Epithelial cell of proximal tubule (primary cell): ENCODE results near the gene MRPL40. TPM values are rescaled to one million over a fixed set of nuclear protein-coding genes. Genes with fewer than 3 reads are reported as not detected.

Experiments
- DNase-seq: peaks from one replicate; pipeline ENCODE4 v3.0.0-alpha.2; 2011; ENCODE audit warnings: low read depth
- H3K4me3 ChIP-seq: 2 replicates; pipeline ENCODE4 v1.5.1; 2011; ENCODE audit warnings: low read depth, mild to moderate bottlenecking, low read length
- total RNA-seq: library from RNA; depleted of rRNA; stranded (reverse); fragments of >200 nt; gene quantifications from 2 replicates; pipeline ENCODE4 v1.2.3, GENCODE V29; 2015
- TF ChIP-seq, protein P1 (sequence below): conservative IDR thresholded peaks from 2 replicates; pipeline ENCODE4 v1.5.1; 2012; ENCODE audit warnings: low read depth, mild to moderate bottlenecking, low read length

The MRPL40 gene
- total RNA-seq, 1 donor from 2014 or later = 24.3 TPM

DNA sequence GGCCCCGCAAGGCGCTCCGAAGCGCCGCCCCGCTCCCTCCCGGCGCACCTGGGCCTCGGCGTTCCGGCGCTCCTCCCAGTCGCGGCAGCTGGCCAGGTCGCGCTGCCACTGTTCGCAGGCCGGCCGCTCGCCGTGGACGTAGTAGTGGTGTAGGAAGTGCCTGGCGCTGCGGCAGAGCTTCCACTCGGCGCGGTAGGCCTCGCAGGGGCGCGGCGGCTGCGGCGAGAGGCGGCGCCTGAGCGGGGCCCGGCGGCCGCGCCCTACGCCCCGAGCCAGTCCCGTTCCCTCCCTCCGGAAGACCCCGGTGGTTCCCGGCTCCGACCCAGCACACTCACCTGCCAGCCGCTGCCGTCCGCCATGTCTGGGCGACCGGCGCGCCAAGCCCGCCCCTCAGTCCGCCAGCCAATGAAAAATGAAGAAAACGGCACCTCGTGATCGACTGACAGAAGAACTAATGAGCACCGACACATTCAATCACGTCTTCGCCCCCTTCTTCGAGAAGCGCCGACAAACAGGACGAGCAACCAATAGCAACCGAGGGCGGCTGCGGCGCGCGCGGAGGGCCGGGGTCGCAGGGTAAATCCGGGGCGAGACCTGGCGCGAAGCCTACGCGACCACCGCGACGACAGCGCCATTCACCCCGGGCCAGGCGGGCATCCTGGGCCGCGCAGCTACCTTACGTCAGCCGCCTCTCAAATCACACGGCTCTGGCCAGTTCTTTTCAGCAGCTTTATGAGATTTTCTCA, 15.2 kb downstream of the MRPL40 start, which contains the start of gene C22orf39:
C22orf39 (minus strand) TSS at position 382 of the 746 bp plus-strand sequence; CDS start at position 359, 23 bp downstream.
- peak; percentile 67 for DNase-seq
- TF ChIP-seq, protein P1, sequence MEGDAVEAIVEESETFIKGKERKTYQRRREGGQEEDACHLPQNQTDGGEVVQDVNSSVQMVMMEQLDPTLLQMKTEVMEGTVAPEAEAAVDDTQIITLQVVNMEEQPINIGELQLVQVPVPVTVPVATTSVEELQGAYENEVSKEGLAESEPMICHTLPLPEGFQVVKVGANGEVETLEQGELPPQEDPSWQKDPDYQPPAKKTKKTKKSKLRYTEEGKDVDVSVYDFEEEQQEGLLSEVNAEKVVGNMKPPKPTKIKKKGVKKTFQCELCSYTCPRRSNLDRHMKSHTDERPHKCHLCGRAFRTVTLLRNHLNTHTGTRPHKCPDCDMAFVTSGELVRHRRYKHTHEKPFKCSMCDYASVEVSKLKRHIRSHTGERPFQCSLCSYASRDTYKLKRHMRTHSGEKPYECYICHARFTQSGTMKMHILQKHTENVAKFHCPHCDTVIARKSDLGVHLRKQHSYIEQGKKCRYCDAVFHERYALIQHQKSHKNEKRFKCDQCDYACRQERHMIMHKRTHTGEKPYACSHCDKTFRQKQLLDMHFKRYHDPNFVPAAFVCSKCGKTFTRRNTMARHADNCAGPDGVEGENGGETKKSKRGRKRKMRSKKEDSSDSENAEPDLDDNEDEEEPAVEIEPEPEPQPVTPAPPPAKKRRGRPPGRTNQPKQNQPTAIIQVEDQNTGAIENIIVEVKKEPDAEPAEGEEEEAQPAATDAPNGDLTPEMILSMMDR = no peak
- H3K4me3 ChIP-seq = peak within 1 kb of the TSS; percentile 63

DNA sequence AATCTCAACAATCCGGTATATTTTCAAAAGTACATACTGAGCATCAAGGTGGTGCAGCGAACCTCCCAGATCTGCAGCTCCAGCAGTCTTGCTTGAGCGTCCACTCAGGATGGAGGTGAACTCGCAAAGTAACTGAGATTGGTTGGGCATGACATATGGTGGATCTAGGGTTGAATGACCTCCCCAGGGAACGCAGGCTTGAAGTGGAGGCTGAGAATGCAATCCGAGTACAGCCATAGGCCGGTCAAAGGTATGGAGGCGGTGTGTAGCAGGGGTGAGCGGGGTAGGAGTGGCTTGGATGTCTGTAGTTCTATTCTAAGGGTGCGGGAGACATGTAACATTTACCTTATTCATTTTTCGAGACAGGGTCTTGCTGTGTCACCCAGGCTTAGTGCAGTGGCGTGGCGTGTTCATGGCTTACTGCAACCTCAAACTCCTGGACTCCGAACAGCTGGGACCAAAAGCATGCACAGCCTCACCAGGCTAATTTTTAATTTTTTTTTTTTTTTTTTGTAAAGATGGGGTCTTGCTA, 15.8 kb downstream of the MRPL40 start:
- peak; percentile 31 for DNase-seq
- peak overlapping the region; percentile 63 for H3K4me3 ChIP-seq
- TF ChIP-seq, protein P1 = no peak

GRCh38 chr22:19448739-19449421, 16.5 kb downstream of the MRPL40 start:
- no peak for DNase-seq
- no peak overlapping the region for H3K4me3 ChIP-seq
- TF ChIP-seq, protein P1 = no peak

GRCh38 chr22:19449422-19449767, 17.1 kb downstream of the MRPL40 start:
- TF ChIP-seq, protein P1 = no peak
- DNase-seq = no peak
- no peak overlapping the region for H3K4me3 ChIP-seq

GRCh38 chr22:19450363-19451175, 18.2 kb downstream of the MRPL40 start:
- no peak for DNase-seq
- no peak overlapping the region for H3K4me3 ChIP-seq
- TF ChIP-seq, protein P1 = no peak

DNA sequence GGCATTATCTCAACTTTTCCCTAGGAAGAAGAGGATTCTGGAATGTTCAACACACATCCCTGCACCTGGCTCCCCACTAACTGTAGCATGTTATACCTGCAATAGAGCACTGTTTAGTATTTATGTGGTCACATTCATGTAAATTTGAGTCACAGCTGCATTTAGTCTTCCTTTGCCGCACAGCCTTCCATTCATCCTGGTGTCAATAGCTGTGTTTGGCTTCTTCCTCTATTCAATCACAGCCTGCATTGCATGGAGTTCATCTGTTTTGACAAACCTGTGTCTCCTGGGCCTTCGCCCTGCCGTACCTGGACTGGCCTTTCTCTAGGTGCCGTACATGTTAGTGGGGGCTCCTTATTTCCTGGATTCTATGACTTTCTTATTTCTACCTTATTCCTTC, 19.2 kb downstream of the MRPL40 start:
- no peak for DNase-seq
- TF ChIP-seq, protein P1 = no peak
- no peak overlapping the region for H3K4me3 ChIP-seq
